ENCODE data around the gene BBS1. TPM values are rescaled to one million over a fixed set of nuclear protein-coding genes. Genes with fewer than 3 reads are reported as not detected.
"Not testable (repeated sequence)": the region's sequence is repeated elsewhere in the genome, so short reads cannot be mapped to it uniquely, and the experiment has no call there.

Gene BBS1
- 100 to 1,000 TPM in 1 of 2 donors, 10 to 100 TPM in 1; 90.3 to 114 TPM for total RNA-seq

DNA sequence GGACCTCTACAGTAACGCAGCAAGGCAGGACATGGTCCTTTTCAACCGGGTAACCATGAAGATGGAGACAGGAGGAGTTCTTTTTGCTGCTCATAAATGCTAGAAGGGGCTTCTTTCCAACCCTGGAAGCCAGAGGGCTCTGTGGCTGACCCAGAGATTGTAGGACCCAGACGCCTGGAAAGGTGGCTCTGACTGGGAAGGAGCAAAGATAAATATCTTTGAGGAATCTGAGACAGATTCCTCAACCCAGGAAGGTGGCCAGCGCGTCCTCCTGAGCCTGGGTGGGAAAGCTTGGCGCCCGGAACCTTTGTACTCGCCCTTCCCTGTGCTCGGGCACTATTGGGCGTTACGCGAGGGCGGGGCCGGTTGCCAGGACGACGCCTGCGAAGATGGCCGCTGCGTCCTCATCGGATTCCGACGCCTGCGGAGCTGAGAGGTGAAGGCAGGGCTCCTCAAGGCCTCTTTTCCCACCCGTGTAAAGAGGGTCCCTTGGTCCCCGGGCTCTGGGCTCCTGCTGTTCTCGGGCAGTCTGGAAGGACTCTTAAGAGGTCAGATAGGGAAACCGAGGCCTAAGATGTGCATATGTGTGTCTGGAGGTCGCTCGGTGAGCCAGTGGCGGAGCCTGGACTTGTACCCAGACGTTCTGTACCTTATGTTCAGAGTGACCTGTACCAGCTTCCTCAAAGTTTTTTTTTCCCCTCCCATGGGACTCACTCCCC lies at the start of gene BBS1:
Gene BBS1 (plus strand): TSS at position 365 of the 719 bp plus-strand sequence. CDS start 25 bp downstream, at position 390.
- peaks cover 7% of the 10 kb centered on the region for H3K36me3 ChIP-seq
- H3K4me1 ChIP-seq (ENCODE audit: control insufficient read depth in 1 of 2, low read depth in 2 of 2), result peaks cover 10 to 13% of the 10 kb centered on the region in 2 donors
- H3K9me3 ChIP-seq, result no peaks in the 10 kb centered on the region
- DNase-seq (ENCODE audit: low spot score), result peak; percentile 63
- H3K27ac ChIP-seq, result peak within 1 kb of the TSS; percentile 33 to 72
- H3K27me3 ChIP-seq (replicated peaks; ENCODE audit: insufficient read depth), result no peaks in the 10 kb centered on the region
- H3K4me3 ChIP-seq, result peak within 1 kb of the TSS; percentile 90
- TF ChIP-seq CTCF (IDR thresholded peaks at IDR 0.05), result no peak
- ATAC-seq (ENCODE audit: insufficient number of reproducible peaks, low FRiP score, low read depth), result peak; percentile 69

DNA sequence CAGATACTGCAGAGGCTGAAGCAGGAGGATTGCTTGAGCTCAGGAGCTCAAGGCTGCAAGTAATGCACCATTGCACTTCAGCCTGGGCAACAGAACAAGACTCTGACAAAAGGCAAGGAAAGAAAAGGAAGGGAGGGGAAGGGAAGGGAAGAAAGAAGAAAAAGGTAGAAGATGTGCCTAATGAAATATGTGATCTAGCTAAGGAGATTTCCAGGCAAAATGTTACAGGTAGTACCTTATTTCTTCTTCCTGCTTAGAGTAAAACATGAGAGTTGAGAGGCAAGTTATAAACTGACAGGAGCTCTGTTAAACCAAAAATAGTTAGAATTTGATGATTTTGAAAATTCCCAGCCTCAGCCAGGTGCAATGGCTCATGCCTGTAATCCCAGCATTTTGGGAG lies 48.4 kb upstream of the BBS1 start:
- no peak for TF ChIP-seq CTCF (IDR thresholded peaks at IDR 0.05)
- Histone ChIP-seq H3K9me3 (no peaks in the 10 kb centered on the region), H3K4me1 (ENCODE audit: control insufficient read depth in 1 of 2, low read depth in 2 of 2) (peaks cover 0 to 10% of the 10 kb centered on the region in 2 donors), H3K4me3 (no peak overlapping the region), H3K27me3 (replicated peaks; ENCODE audit: insufficient read depth) (no peaks in the 10 kb centered on the region), H3K36me3 (no peaks in the 10 kb centered on the region), H3K27ac (no peak overlapping the region)
- ATAC-seq (ENCODE audit: insufficient number of reproducible peaks, low FRiP score, low read depth), result no peak
- no peak for DNase-seq (ENCODE audit: low spot score)

DNA sequence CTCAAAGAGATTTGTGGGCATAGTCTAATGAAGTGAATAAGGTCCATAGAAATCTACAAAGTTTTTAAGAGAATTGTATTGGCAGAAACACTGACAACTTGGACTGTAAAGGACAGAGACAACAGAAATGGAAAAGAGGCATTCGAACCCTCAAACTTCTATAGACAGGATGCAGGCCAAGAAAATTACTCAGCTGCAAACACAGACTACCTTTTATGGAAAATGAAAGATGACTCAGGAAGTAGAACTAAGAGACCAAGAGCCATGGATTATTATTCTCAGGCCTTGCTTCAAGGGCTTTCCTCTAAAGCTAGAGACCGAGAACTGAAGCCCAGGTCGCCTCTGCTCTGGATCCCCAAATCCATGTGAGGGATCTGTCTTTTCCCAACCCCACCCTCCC lies 47.5 kb upstream of the BBS1 start:
- no peak for TF ChIP-seq CTCF (IDR thresholded peaks at IDR 0.05)
- no peak overlapping the region for H3K27ac ChIP-seq
- no peak for ATAC-seq (ENCODE audit: insufficient number of reproducible peaks, low FRiP score, low read depth)

GRCh38 chr11:66464116-66464515 lies 46.3 kb upstream of the BBS1 start:
- DNase-seq (ENCODE audit: low spot score); H3K4me3 ChIP-seq; ATAC-seq (ENCODE audit: insufficient number of reproducible peaks, low FRiP score, low read depth); H3K27me3 ChIP-seq (replicated peaks; ENCODE audit: insufficient read depth); H3K9me3 ChIP-seq; H3K36me3 ChIP-seq; H3K27ac ChIP-seq: not testable (repeated sequence)
- H3K4me1 ChIP-seq (ENCODE audit: control insufficient read depth in 1 of 2, low read depth in 2 of 2), result peaks cover 0 to 26% of the 10 kb centered on the region in 2 donors

More for the DNA sequence above, 47.5 kb upstream of the BBS1 start:
- Histone ChIP-seq H3K4me3 (no peak overlapping the region), H3K4me1 (ENCODE audit: control insufficient read depth in 1 of 2, low read depth in 2 of 2) (peaks cover 0 to 18% of the 10 kb centered on the region in 2 donors), H3K9me3 (no peaks in the 10 kb centered on the region), H3K27me3 (replicated peaks; ENCODE audit: insufficient read depth) (no peaks in the 10 kb centered on the region), H3K36me3 (no peaks in the 10 kb centered on the region)
- DNase-seq (ENCODE audit: low spot score), result no peak

DNA sequence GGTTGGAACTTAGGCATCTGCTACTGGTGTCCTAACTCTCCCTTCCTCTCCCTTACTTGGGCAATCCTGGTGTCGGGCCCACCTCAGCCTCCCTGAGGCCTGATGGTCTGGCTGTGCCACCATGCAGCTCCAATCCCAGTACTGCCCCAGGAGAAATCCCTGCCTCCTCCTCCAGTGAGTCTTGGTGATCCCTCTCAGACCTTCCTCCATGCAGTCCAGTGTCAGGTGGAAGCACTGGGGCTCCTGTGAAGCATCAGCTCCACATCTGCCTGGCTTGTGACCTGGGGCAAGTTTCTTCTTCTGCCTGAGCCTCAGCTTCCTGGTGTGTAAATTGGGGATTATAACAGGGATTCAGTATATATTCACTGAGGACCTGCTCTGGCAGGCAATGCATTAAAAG lies 45.5 kb upstream of the BBS1 start:
- Histone ChIP-seq H3K27ac (no peak overlapping the region), H3K9me3 (no peaks in the 10 kb centered on the region), H3K36me3 (no peaks in the 10 kb centered on the region), H3K4me1 (ENCODE audit: control insufficient read depth in 1 of 2, low read depth in 2 of 2) (peaks cover 0 to 26% of the 10 kb centered on the region in 2 donors), H3K4me3 (no peak overlapping the region), H3K27me3 (replicated peaks; ENCODE audit: insufficient read depth) (no peaks in the 10 kb centered on the region)
- no peak for TF ChIP-seq CTCF (IDR thresholded peaks at IDR 0.05)
- DNase-seq (ENCODE audit: low spot score) (no peak), ATAC-seq (ENCODE audit: insufficient number of reproducible peaks, low FRiP score, low read depth) (no peak)

Measured in thoracic aorta (tissue), 2 donors.